ENCODE data around the gene CYSTM1.

CYSTM1 gene

GRCh38 chr5:140242099-140242498, 67.1 kb downstream of the CYSTM1 start:
- Histone ChIP-seq H3K79me2 (ENCODE audit: insufficient read depth, low read length) (no peaks in the 10 kb centered on the region), H3K27ac (ENCODE audit: low read depth, low read length, poor library complexity, severe bottlenecking) (no peak overlapping the region), H3K9me3 (ENCODE audit: low read length) (no peaks in the 10 kb centered on the region), H3K4me1 (ENCODE audit: insufficient read depth, low read length, severe bottlenecking) (peaks cover 53% of the 10 kb centered on the region), H3K9me2 (ENCODE audit: low read depth, low read length) (no peaks in the 10 kb centered on the region), H3K9ac (ENCODE audit: low read length) (no peak overlapping the region), H3K4me3 (ENCODE audit: low read depth, low read length, poor library complexity, severe bottlenecking) (no peak overlapping the region), H3K4me2 (ENCODE audit: low read length) (no peak overlapping the region), H2AFZ (ENCODE audit: low read length) (no peak overlapping the region), H3K36me3 (ENCODE audit: insufficient read depth, low read length) (peaks cover 5% of the 10 kb centered on the region; the same call in 1 of the 2 replicates), H4K20me1 (ENCODE audit: insufficient read depth, low read length) (no peaks in the 10 kb centered on the region), H3K27me3 (ENCODE audit: insufficient read depth, low read length) (no peaks in the 10 kb centered on the region), H3F3A (ENCODE audit: insufficient read depth, low read length) (no peaks in the 10 kb centered on the region)
- TF ChIP-seq EZH2 (IDR thresholded peaks at IDR 0.05; ENCODE audit: borderline replicate concordance, low read length): no peak
- peak; percentile 47; the same call in 1 of the 2 replicates for TF ChIP-seq CTCF (IDR thresholded peaks at IDR 0.05; ENCODE audit: low read length)

DNA sequence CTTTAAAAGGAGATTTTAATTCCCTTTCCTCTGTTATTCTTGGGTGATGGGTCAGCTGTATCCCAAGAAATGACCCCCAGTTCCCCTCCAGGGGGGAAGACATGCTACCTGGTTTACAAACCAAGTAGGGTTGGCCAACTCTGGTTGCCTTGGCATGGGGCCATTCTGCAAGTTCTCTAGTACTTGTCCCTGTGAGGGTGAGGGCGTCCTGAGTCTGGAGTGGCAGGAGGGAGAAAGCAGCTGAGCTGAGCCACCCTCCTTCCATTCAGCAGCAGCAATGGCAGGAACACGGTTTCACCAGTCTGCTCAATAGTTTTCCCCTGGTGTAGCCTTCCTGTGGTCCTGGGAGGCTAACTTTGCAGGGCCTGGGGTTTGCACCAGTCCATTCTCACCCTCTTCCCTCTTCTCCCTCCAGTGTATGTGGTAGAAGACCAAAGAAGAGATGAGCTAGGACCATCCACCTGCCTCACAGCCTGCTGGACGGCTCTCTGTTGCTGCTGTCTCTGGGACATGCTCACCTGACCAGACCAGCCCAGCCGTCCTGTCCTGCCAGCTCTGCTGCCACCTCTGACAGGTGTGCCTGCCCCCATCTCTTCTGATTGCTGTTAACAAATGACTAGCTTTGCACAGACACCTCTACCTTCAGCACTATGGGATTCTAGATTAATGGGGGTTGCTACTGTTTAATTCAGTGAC, 68.0 kb downstream of the CYSTM1 start:
- TF ChIP-seq CTCF (IDR thresholded peaks at IDR 0.05; ENCODE audit: low read length): no peak
- Histone ChIP-seq H3K9ac (ENCODE audit: low read length) (no peak overlapping the region), H3K4me2 (ENCODE audit: low read length) (no peak overlapping the region), H3K4me1 (ENCODE audit: insufficient read depth, low read length, severe bottlenecking) (peaks cover 54% of the 10 kb centered on the region), H4K20me1 (ENCODE audit: insufficient read depth, low read length) (no peaks in the 10 kb centered on the region), H3K27me3 (ENCODE audit: insufficient read depth, low read length) (no peaks in the 10 kb centered on the region), H3K27ac (ENCODE audit: low read depth, low read length, poor library complexity, severe bottlenecking) (peak overlapping the region; percentile 31), H3K36me3 (ENCODE audit: insufficient read depth, low read length) (peaks cover 5% of the 10 kb centered on the region; the same call in 1 of the 2 replicates), H3K79me2 (ENCODE audit: insufficient read depth, low read length) (no peaks in the 10 kb centered on the region; the same call in 1 of the 2 replicates), H3K4me3 (ENCODE audit: low read depth, low read length, poor library complexity, severe bottlenecking) (no peak overlapping the region), H2AFZ (ENCODE audit: low read length) (no peak overlapping the region), H3K9me3 (ENCODE audit: low read length) (no peaks in the 10 kb centered on the region), H3K9me2 (ENCODE audit: low read depth, low read length) (no peaks in the 10 kb centered on the region), H3F3A (ENCODE audit: insufficient read depth, low read length) (no peaks in the 10 kb centered on the region)

DNA sequence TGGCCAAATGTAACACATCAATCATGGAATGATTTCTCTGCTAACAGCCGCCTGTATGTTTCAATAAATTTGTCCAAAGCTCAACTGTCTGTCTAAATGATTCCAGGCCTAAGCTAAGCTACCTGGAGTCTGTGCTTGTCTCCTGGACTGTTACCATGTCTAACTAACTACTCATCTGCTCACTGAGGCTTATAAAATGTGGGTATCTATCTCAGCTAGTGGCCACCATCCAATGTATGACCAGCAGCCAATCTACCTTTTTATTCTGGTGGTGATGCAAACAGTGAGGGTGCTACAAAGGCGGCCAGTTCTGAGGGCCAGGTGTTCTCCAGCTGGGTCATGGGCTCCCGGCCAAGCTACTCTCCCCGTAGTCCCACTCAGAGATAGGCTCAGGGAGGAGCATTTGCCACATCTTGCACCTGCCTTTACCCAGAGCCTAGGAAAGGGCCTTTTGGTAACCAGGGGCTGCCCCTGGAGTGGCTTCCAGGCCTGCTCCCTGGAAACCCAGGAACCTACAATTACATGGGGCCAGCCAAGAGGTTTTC, 68.8 kb downstream of the CYSTM1 start:
- no peak overlapping the region for H3K4me2 ChIP-seq (ENCODE audit: low read length)
- H3K36me3 ChIP-seq (ENCODE audit: insufficient read depth, low read length): peaks cover 5% of the 10 kb centered on the region; the same call in 1 of the 2 replicates
- no peak overlapping the region for H2AFZ ChIP-seq (ENCODE audit: low read length)
- H3K79me2 ChIP-seq (ENCODE audit: insufficient read depth, low read length): no peaks in the 10 kb centered on the region; the same call in 1 of the 2 replicates
- peak overlapping the region; percentile 34 for H3K27ac ChIP-seq (ENCODE audit: low read depth, low read length, poor library complexity, severe bottlenecking)
- H3F3A ChIP-seq (ENCODE audit: insufficient read depth, low read length): no peaks in the 10 kb centered on the region
- no peaks in the 10 kb centered on the region for H3K9me3 ChIP-seq (ENCODE audit: low read length)
- H3K27me3 ChIP-seq (ENCODE audit: insufficient read depth, low read length): no peaks in the 10 kb centered on the region
- no peak overlapping the region for H3K9ac ChIP-seq (ENCODE audit: low read length)
- H3K4me3 ChIP-seq (ENCODE audit: low read depth, low read length, poor library complexity, severe bottlenecking): no peak overlapping the region
- H4K20me1 ChIP-seq (ENCODE audit: insufficient read depth, low read length): no peaks in the 10 kb centered on the region
- TF ChIP-seq CTCF (IDR thresholded peaks at IDR 0.05; ENCODE audit: low read length) (no peak), EZH2 (IDR thresholded peaks at IDR 0.05; ENCODE audit: borderline replicate concordance, low read length) (no peak)
- H3K9me2 ChIP-seq (ENCODE audit: low read depth, low read length): no peaks in the 10 kb centered on the region
- peaks cover 57% of the 10 kb centered on the region for H3K4me1 ChIP-seq (ENCODE audit: insufficient read depth, low read length, severe bottlenecking)

Data from OCI-LY1 (cell line).